GM10266 (cell line): ENCODE results near the gene IL1RAPL1.

Experiments
- DNase-seq: peaks from one replicate; pipeline ENCODE4 v3.0.0; 2012; ENCODE audit errors: extremely low spot score
- CTCF ChIP-seq: IDR thresholded peaks from 2 replicates; pipeline ENCODE4 v1.5.1; 2012; ENCODE audit warnings: mild to moderate bottlenecking, low read depth; ENCODE audit not compliant: control insufficient read depth, insufficient read depth; ENCODE audit errors: missing control alignments

Gene IL1RAPL1

GRCh38 chrX:29691044-29691443, 1103.8 kb downstream of the IL1RAPL1 start:
- no peak for TF ChIP-seq CTCF
- DNase-seq, result no peak

GRCh38 chrX:29693912-29694311, 1106.7 kb downstream of the IL1RAPL1 start:
- no peak for DNase-seq
- TF ChIP-seq CTCF, result no peak

GRCh38 chrX:29699239-29699638, 1112.0 kb downstream of the IL1RAPL1 start:
- DNase-seq, result no peak
- TF ChIP-seq CTCF, result no peak

GRCh38 chrX:29707088-29707487, 1119.8 kb downstream of the IL1RAPL1 start:
- no peak for TF ChIP-seq CTCF
- no peak for DNase-seq

- no peak for DNase-seq
- no peak for TF ChIP-seq CTCF
Measured at GRCh38 chrX:29721152-29721551, 1133.9 kb downstream of the IL1RAPL1 start.

- no peak for TF ChIP-seq CTCF
- DNase-seq, result no peak
Measured at GRCh38 chrX:29724316-29724715, 1137.1 kb downstream of the IL1RAPL1 start.

GRCh38 chrX:29726811-29727210, 1139.6 kb downstream of the IL1RAPL1 start:
- TF ChIP-seq CTCF, result no peak
- DNase-seq, result no peak
